Lower lobe of right lung (tissue), 1 donor: ENCODE results near the gene C5. TPM values are rescaled to one million over a fixed set of nuclear protein-coding genes. Genes with fewer than 3 reads are reported as not detected.

Source experiments
- total RNA-seq: library from RNA; stranded (reverse); fragmentation: NEBNext Ultra II Directional; extraction: Animal tissue kit (Norgen Biotek cat#: 25700); gene quantifications from one replicate; pipeline ENCODE4 v1.2.1, GENCODE V29; 2021
- donor health status: DM: no; HTN: yes; CAD: no; lungs with severe emphysema.

C5 gene
- total RNA-seq, 1 donor from 2014 or later = 22.1 TPM

Other genes starting within 250 kb of the C5 start
- 34.1 TPM for gene PSMD5, start 207.4 kb downstream of the C5 start, total RNA-seq
- gene PHF19, start 173.1 kb downstream of the C5 start, total RNA-seq = 24.4 TPM
- 5.8 TPM for gene TRAF1, start 123.5 kb downstream of the C5 start, total RNA-seq
- 26.3 TPM for gene CNTRL, start 24.7 kb upstream of the C5 start, total RNA-seq
- 101 TPM for gene RAB14, start 151.6 kb upstream of the C5 start, total RNA-seq
- gene GSN, start 217.9 kb upstream of the C5 start, total RNA-seq = 388 TPM